K562 (cell line): ENCODE measurements around the gene GGCT. TPM values are rescaled to one million over a fixed set of nuclear protein-coding genes. Genes with fewer than 3 reads are reported as not detected.

Experiments
- ASH1L ChIP-seq: fragments of 450-650 bp; IDR thresholded peaks from 2 replicates; pipeline ENCODE4 v1.6.1; 2018; ENCODE audit warnings: borderline replicate concordance, mild to moderate bottlenecking, low read depth; ENCODE audit not compliant: partially characterized antibody
- BMI1 ChIP-seq: fragments of 150-350 bp; IDR thresholded peaks from 2 replicates; pipeline ENCODE4 v1.6.1; 2014; ENCODE audit warnings: low read length
- C11orf30 ChIP-seq: fragments of 450-650 bp; IDR thresholded peaks from 2 replicates; pipeline ENCODE4 v1.6.1; 2016; ENCODE audit warnings: low read depth, mild to moderate bottlenecking
- GATAD2B ChIP-seq: fragments of 450-650 bp; IDR thresholded peaks from 2 replicates; pipeline ENCODE4 v1.6.1; 2017; ENCODE audit warnings: mild to moderate bottlenecking, borderline replicate concordance
- SNRNP70 ChIP-seq: fragments of 200-400 bp; formaldehyde crosslinking; optimal IDR thresholded peaks from 2 replicates; pipeline ENCODE3; 2017; ENCODE audit warnings: low read depth, low read length
- TRIM28 ChIP-seq: fragments of 450-650 bp; IDR thresholded peaks from 2 replicates; pipeline ENCODE4 v1.6.1; 2017
- XRCC3 ChIP-seq: fragments of 450-650 bp; IDR thresholded peaks from 2 replicates; pipeline ENCODE4 v1.6.1; 2017; ENCODE audit warnings: mild to moderate bottlenecking, moderate library complexity
- ZNF165 ChIP-seq: fragments of 250-450 bp; sonication (Bioruptor Pico); IDR thresholded peaks from 2 replicates; pipeline ENCODE4 v1.4.0; 2020; ENCODE audit warnings: borderline replicate concordance
- ZNF253 ChIP-seq: fragments of 250-450 bp; sonication (Bioruptor Pico); conservative IDR thresholded peaks from 2 replicates; pipeline ENCODE4 v1.6.1; 2021; ENCODE audit warnings: mild to moderate bottlenecking
- polyA plus RNA-seq, 8 experiments: library from polyadenylated mRNA; depleted of rRNA in 4 of 8; stranded (reverse) in 5 of 8; unstranded in 3 of 8; fragments of >200 nt; fragmentation: Nextera tagmentation in 2 of 8; fragmentation: Illumina TruSeq in 1 of 8; extraction: Ambion mirVana in 2 of 8; extraction: Trizol in 1 of 8; gene quantifications; 2 replicates each; pipeline versions ENCODE4 v1.2.1 to v1.2.3, GENCODE V29; 2011 to 2014; ENCODE audit warnings: inconsistent platforms in 1 of 8, missing spikeins in 1 of 8
- total RNA-seq, 7 experiments: library from RNA; depleted of rRNA in 6 of 7; stranded (reverse); fragments of >200 nt in 6 of 7; fragmentation: Illumina TruSeq in 2 of 7; extraction: Trizol in 2 of 7; gene quantifications; 2 replicates each; pipeline versions ENCODE4 v1.2.1 to v1.2.3, GENCODE V29; 2011 to 2021; ENCODE audit warnings: low replicate concordance in 1 of 7
- TF ChIP-seq, protein P1 (sequence below): fragments of 250-450 bp; sonication (Bioruptor Pico); IDR thresholded peaks from 2 replicates; pipeline ENCODE4 v1.5.0; 2021
- TF ChIP-seq, protein P2 (sequence below), 2 experiments: fragments of 450-650 bp; IDR thresholded peaks; 2 replicates each; pipeline ENCODE4 v1.6.1; 2016; ENCODE audit warnings: mild to moderate bottlenecking in 2 of 2, borderline replicate concordance in 1 of 2, low read depth in 1 of 2, moderate library complexity in 1 of 2
- TF ChIP-seq, protein P3 (sequence below), 2 experiments: fragments of 450-650 bp in 1 of 2; IDR thresholded peaks; 2 replicates each; pipeline ENCODE4 v1.6.1; 2011 to 2017; ENCODE audit warnings: low read depth in 2 of 2, antibody characterized with exemption in 1 of 2, borderline replicate concordance in 1 of 2, low read length in 1 of 2, mild to moderate bottlenecking in 1 of 2, mixed read lengths in 1 of 2; ENCODE audit not compliant: control insufficient read depth in 1 of 2
- TF ChIP-seq, protein P4 (sequence below): fragments of 450-650 bp; formaldehyde crosslinking; IDR thresholded peaks from 2 replicates; pipeline ENCODE4 v1.4.0; 2020; ENCODE audit warnings: mild to moderate bottlenecking, moderate library complexity

Gene GGCT
- total and polyA plus RNA-seq, 9 of the 15 experiments (the other 6 are each of a cell fraction or from before 2014, with no cell fraction given) = 79.0 to 349 (median 136) TPM

DNA sequence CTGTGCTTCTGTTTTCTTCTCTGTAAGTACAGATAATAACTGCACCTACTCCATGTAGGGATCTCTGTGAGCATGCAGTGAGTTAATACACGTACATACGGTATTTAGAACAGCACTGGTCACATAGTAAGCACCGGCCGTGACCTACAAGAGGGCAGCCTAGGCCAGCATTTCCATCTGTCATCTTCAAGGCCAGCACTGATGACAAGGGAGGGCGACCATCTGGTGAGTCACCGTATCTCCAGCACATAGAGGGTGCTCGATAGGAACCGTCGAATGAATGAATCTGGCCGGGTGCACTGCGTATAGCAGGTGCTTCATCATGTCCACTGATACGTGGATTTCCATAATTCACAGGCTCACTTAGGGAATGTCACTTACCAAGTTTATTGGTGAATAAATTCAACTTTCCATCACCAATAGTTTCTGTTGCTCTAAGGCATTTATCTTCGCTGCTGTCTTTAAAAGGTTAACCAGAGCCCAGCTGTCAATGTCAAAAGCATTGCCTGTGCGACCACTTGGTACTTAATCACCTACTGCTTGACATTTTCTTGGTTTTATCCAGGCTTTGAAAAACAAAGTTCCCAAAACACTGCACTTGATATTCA is 34.4 kb downstream of the GGCT start (continued):
- TF ChIP-seq XRCC3 (no peak), SNRNP70 (no peak), C11orf30 (peak; percentile 58), TRIM28 (no peak), ASH1L (no peak), ZNF165 (CRISPR knock-in tag) (no peak), GATAD2B (no peak), BMI1 (no peak), ZNF253 (no peak)
- TF ChIP-seq, protein P1, sequence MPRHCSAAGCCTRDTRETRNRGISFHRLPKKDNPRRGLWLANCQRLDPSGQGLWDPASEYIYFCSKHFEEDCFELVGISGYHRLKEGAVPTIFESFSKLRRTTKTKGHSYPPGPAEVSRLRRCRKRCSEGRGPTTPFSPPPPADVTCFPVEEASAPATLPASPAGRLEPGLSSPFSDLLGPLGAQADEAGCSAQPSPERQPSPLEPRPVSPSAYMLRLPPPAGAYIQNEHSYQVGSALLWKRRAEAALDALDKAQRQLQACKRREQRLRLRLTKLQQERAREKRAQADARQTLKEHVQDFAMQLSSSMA = no peak
- TF ChIP-seq, protein P2, sequence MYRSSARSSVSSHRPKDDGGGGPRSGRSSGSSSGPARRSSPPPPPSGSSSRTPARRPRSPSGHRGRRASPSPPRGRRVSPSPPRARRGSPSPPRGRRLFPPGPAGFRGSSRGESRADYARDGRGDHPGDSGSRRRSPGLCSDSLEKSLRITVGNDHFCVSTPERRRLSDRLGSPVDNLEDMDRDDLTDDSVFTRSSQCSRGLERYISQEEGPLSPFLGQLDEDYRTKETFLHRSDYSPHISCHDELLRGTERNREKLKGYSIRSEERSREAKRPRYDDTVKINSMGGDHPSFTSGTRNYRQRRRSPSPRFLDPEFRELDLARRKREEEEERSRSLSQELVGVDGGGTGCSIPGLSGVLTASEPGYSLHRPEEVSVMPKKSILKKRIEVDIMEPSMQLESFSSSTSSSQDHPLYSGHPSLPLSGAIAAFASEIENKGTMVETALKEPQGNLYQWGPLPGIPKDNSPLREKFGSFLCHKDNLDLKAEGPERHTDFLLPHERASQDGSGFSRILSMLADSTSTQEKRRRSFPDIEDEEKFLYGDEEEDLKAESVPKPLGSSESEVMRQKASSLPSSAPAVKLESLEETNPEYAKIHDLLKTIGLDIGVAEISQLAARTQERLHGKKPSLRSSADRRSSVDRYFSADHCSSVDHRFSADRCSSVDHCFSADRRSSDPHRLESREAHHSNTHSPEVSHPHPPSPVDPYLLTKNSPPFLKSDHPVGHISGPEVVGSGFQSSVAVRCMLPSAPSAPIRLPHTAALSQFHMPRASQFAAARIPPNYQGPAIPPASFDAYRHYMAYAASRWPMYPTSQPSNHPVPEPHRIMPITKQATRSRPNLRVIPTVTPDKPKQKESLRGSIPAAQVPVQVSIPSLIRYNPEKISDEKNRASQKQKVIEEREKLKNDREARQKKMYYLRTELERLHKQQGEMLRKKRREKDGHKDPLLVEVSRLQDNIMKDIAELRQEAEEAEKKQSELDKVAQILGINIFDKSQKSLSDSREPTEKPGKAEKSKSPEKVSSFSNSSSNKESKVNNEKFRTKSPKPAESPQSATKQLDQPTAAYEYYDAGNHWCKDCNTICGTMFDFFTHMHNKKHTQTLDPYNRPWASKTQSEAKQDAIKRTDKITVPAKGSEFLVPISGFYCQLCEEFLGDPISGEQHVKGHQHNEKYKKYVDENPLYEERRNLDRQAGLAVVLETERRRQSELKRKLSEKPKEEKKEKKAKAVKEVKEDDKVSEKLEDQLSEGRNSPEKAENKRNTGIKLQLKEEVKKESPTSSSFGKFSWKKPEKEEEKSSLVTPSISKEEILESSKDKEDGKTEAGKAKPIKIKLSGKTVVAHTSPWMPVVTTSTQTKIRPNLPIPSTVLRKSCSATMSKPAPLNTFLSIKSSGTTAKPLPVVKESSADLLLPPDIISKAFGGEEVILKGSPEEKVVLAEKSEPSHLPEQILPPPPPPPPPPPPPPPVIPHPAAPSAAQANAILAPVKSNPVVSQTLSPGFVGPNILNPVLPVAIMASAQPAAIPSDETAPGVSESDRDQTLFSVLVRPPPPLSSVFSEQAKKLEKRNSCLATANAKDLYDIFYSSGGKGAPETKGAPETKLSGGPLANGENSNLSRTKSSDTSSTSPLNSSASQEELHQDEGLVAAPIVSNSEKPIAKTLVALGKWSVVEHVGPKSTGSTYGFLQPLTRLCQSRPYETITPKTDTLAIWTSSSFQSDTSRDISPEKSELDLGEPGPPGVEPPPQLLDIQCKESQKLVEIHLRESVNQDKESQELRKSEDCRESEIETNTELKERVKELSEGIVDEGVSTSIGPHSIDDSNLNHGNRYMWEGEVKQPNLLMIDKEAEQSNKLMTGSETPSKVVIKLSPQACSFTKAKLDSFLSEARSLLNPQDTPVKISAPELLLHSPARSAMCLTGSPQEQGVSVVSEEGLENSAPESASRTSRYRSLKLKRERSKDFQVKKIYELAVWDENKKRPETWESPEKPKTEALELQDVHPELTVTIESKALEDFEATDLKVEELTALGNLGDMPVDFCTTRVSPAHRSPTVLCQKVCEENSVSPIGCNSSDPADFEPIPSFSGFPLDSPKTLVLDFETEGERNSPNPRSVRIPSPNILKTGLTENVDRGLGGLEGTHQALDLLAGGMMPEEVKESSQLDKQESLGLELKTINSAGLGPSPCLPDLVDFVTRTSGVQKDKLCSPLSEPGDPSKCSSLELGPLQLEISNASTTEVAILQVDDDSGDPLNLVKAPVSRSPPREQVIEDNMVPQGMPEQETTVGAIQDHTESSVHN (IDR thresholded peaks at IDR 0.05; ENCODE audit: borderline replicate concordance in 1 of 2, low read depth in 1 of 2) = no peak
- TF ChIP-seq, protein P3, sequence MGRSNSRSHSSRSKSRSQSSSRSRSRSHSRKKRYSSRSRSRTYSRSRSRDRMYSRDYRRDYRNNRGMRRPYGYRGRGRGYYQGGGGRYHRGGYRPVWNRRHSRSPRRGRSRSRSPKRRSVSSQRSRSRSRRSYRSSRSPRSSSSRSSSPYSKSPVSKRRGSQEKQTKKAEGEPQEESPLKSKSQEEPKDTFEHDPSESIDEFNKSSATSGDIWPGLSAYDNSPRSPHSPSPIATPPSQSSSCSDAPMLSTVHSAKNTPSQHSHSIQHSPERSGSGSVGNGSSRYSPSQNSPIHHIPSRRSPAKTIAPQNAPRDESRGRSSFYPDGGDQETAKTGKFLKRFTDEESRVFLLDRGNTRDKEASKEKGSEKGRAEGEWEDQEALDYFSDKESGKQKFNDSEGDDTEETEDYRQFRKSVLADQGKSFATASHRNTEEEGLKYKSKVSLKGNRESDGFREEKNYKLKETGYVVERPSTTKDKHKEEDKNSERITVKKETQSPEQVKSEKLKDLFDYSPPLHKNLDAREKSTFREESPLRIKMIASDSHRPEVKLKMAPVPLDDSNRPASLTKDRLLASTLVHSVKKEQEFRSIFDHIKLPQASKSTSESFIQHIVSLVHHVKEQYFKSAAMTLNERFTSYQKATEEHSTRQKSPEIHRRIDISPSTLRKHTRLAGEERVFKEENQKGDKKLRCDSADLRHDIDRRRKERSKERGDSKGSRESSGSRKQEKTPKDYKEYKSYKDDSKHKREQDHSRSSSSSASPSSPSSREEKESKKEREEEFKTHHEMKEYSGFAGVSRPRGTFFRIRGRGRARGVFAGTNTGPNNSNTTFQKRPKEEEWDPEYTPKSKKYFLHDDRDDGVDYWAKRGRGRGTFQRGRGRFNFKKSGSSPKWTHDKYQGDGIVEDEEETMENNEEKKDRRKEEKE (IDR thresholded peaks at IDR 0.05; ENCODE audit: borderline replicate concordance in 1 of 2, control insufficient read depth in 1 of 2, low read depth in 2 of 2, low read length in 1 of 2) = no peak
- TF ChIP-seq, protein P4, sequence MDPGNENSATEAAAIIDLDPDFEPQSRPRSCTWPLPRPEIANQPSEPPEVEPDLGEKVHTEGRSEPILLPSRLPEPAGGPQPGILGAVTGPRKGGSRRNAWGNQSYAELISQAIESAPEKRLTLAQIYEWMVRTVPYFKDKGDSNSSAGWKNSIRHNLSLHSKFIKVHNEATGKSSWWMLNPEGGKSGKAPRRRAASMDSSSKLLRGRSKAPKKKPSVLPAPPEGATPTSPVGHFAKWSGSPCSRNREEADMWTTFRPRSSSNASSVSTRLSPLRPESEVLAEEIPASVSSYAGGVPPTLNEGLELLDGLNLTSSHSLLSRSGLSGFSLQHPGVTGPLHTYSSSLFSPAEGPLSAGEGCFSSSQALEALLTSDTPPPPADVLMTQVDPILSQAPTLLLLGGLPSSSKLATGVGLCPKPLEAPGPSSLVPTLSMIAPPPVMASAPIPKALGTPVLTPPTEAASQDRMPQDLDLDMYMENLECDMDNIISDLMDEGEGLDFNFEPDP (CRISPR knock-in tag) = no peak
